Panc1 (cell line): Measurements from ENCODE around the gene CFL2.

Experiments
- TF ChIP-seq, protein P1 (sequence below): fragments of 450-650 bp; IDR thresholded peaks from 2 replicates; pipeline ENCODE4 v1.5.1; 2017; ENCODE audit warnings: mild to moderate bottlenecking
- TF ChIP-seq, protein P2 (sequence below), 2 experiments: IDR thresholded peaks; 2 replicates each; pipeline ENCODE4 v1.6.1; 2011 to 2012; ENCODE audit warnings: low read depth in 2 of 2, control low read depth in 1 of 2, low read length in 1 of 2, mild to moderate bottlenecking in 1 of 2, moderate library complexity in 1 of 2; ENCODE audit not compliant: insufficient read depth in 1 of 2

DNA sequence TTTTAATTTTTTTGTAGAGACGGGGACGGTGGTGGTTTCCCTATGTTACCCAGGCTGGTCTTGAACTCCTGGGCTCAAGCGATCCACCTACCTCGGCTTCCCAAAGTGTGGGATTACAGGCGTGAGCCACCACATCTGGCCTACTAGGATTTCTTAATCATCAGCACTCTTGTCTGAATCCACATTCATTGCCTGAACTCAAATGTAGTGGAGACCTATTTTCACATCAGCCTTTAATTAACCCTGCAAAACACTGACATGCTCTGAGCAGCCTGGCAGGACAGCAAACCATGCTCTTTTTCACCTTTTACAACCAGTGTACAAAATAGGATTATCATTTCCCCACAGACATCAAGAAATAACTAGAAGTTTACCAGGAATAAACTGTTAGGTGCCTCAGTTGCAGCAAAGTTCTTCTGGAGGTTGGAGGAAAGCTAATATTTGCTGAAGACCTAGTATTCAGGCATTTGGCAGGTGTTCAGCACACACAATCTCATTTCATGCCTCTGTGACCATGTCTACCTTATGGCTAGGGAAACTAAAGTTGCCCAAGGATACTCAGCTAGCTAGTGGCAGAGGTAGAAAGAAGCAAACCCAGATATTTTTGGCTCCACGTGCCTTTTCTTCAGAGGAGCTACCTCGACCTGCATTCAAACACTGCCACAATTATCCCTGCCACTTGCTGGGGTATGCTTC, 37.7 kb downstream of the CFL2 start:
- TF ChIP-seq, protein P1, sequence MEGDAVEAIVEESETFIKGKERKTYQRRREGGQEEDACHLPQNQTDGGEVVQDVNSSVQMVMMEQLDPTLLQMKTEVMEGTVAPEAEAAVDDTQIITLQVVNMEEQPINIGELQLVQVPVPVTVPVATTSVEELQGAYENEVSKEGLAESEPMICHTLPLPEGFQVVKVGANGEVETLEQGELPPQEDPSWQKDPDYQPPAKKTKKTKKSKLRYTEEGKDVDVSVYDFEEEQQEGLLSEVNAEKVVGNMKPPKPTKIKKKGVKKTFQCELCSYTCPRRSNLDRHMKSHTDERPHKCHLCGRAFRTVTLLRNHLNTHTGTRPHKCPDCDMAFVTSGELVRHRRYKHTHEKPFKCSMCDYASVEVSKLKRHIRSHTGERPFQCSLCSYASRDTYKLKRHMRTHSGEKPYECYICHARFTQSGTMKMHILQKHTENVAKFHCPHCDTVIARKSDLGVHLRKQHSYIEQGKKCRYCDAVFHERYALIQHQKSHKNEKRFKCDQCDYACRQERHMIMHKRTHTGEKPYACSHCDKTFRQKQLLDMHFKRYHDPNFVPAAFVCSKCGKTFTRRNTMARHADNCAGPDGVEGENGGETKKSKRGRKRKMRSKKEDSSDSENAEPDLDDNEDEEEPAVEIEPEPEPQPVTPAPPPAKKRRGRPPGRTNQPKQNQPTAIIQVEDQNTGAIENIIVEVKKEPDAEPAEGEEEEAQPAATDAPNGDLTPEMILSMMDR: no peak
- TF ChIP-seq, protein P2, sequence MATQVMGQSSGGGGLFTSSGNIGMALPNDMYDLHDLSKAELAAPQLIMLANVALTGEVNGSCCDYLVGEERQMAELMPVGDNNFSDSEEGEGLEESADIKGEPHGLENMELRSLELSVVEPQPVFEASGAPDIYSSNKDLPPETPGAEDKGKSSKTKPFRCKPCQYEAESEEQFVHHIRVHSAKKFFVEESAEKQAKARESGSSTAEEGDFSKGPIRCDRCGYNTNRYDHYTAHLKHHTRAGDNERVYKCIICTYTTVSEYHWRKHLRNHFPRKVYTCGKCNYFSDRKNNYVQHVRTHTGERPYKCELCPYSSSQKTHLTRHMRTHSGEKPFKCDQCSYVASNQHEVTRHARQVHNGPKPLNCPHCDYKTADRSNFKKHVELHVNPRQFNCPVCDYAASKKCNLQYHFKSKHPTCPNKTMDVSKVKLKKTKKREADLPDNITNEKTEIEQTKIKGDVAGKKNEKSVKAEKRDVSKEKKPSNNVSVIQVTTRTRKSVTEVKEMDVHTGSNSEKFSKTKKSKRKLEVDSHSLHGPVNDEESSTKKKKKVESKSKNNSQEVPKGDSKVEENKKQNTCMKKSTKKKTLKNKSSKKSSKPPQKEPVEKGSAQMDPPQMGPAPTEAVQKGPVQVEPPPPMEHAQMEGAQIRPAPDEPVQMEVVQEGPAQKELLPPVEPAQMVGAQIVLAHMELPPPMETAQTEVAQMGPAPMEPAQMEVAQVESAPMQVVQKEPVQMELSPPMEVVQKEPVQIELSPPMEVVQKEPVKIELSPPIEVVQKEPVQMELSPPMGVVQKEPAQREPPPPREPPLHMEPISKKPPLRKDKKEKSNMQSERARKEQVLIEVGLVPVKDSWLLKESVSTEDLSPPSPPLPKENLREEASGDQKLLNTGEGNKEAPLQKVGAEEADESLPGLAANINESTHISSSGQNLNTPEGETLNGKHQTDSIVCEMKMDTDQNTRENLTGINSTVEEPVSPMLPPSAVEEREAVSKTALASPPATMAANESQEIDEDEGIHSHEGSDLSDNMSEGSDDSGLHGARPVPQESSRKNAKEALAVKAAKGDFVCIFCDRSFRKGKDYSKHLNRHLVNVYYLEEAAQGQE (IDR thresholded peaks at IDR 0.05; ENCODE audit: insufficient read depth in 1 of 2, low read depth in 2 of 2, low read length in 1 of 2): no peak
